Cardiac muscle cell (in vitro differentiated cells and primary cell): ENCODE measurements around the gene PLA2G12B. TPM values are rescaled to one million over a fixed set of nuclear protein-coding genes. Genes with fewer than 3 reads are reported as not detected.
"Not testable (repeated sequence)": the region's sequence is repeated elsewhere in the genome, so short reads cannot be mapped to it uniquely, and the experiment has no call there.

ENCODE experiments used
- DNase-seq, 2 donors: peaks; one replicate each; pipeline versions ENCODE4 v3.0.0 to v3.0.0-alpha.2; 2010 to 2017; ENCODE audit warnings: low read depth in 1 of 2, low spot score in 1 of 2
- H3K27ac ChIP-seq: fragments of 200-600 bp; sonication (generic); 2 replicates; pipeline ENCODE4 v1.5.1; 2016
- H3K27me3 ChIP-seq: fragments of 200-600 bp; sonication (generic); 2 replicates; pipeline ENCODE4 v1.6.0; 2016; ENCODE audit warnings: control low read depth
- H3K36me3 ChIP-seq: fragments of 200-600 bp; sonication (generic); 2 replicates; pipeline ENCODE4 v1.5.1; 2016; ENCODE audit warnings: control low read depth
- H3K4me1 ChIP-seq: fragments of 200-600 bp; sonication (generic); 2 replicates; pipeline ENCODE4 v1.8.1; 2017; ENCODE audit warnings: low read depth, mild to moderate bottlenecking, mixed run types
- H3K4me3 ChIP-seq: fragments of 200-600 bp; sonication (generic); 2 replicates; pipeline ENCODE4 v1.5.1; 2016; ENCODE audit warnings: mild to moderate bottlenecking
- H3K9me3 ChIP-seq: fragments of 200-600 bp; sonication (generic); 2 replicates; pipeline ENCODE4 v1.5.1; 2017; ENCODE audit warnings: low read depth, mild to moderate bottlenecking, control low read depth
- CTCF ChIP-seq: IDR thresholded peaks from 2 replicates; pipeline ENCODE4 v1.5.1; 2012; ENCODE audit warnings: low read depth, mild to moderate bottlenecking, low read length
- polyA plus RNA-seq: library from polyadenylated mRNA; unstranded; fragments of >200 nt; fragmentation: Nextera tagmentation; extraction: Ambion mirVana; gene quantifications from 2 replicates; pipeline ENCODE4 v1.2.1, GENCODE V29; 2016
- total RNA-seq: library from RNA; depleted of rRNA; stranded (reverse); fragments of >200 nt; gene quantifications from 2 replicates; pipeline ENCODE4 v1.2.3, GENCODE V29; 2016

Gene PLA2G12B
- total and polyA plus RNA-seq, 2 experiments from 2014 or later = not detected

- Histone ChIP-seq H3K27ac (no peak overlapping the region), H3K4me3 (no peak overlapping the region), H3K27me3 (no peaks in the 10 kb centered on the region), H3K4me1 (no peaks in the 10 kb centered on the region), H3K9me3 (no peaks in the 10 kb centered on the region), H3K36me3 (no peaks in the 10 kb centered on the region)
- TF ChIP-seq CTCF = no peak
- no peak for DNase-seq
These were observed 36.3 kb downstream of the PLA2G12B start for GRCh38 chr10:72918352-72918751.

- not testable (repeated sequence) for H3K4me1 ChIP-seq, H3K36me3 ChIP-seq, H3K4me3 ChIP-seq, H3K27me3 ChIP-seq, H3K9me3 ChIP-seq, DNase-seq, H3K27ac ChIP-seq
These were observed 36.7 kb downstream of the PLA2G12B start for GRCh38 chr10:72917803-72918332.

GRCh38 chr10:72917201-72917600 lies 37.4 kb downstream of the PLA2G12B start:
- H3K27me3 ChIP-seq, H3K27ac ChIP-seq, H3K4me3 ChIP-seq, H3K9me3 ChIP-seq, H3K36me3 ChIP-seq, H3K4me1 ChIP-seq: not testable (repeated sequence)
- DNase-seq = peak in 1 of 2 donors; percentile 9

GRCh38 chr10:72913287-72913686 lies 41.3 kb downstream of the PLA2G12B start:
- H3K9me3 ChIP-seq = no peaks in the 10 kb centered on the region
- H3K36me3 ChIP-seq = no peaks in the 10 kb centered on the region
- no peak overlapping the region for H3K27ac ChIP-seq
- no peak overlapping the region for H3K4me3 ChIP-seq
- no peaks in the 10 kb centered on the region for H3K27me3 ChIP-seq
- no peak for DNase-seq
- H3K4me1 ChIP-seq = no peaks in the 10 kb centered on the region
- TF ChIP-seq CTCF = no peak

GRCh38 chr10:72912736-72913135 lies 41.9 kb downstream of the PLA2G12B start:
- H3K4me1 ChIP-seq = no peaks in the 10 kb centered on the region
- H3K9me3 ChIP-seq = no peaks in the 10 kb centered on the region
- no peaks in the 10 kb centered on the region for H3K27me3 ChIP-seq
- H3K27ac ChIP-seq = no peak overlapping the region
- no peaks in the 10 kb centered on the region for H3K36me3 ChIP-seq
- TF ChIP-seq CTCF = no peak
- DNase-seq = no peak
- H3K4me3 ChIP-seq = no peak overlapping the region

- Histone ChIP-seq H3K4me1 (no peaks in the 10 kb centered on the region), H3K4me3 (no peak overlapping the region), H3K27ac (no peak overlapping the region), H3K9me3 (no peaks in the 10 kb centered on the region), H3K27me3 (no peaks in the 10 kb centered on the region), H3K36me3 (no peaks in the 10 kb centered on the region)
- DNase-seq = no peak
- no peak for TF ChIP-seq CTCF
These were observed 42.8 kb downstream of the PLA2G12B start for GRCh38 chr10:72911758-72912157.

GRCh38 chr10:72910705-72911104 lies 43.9 kb downstream of the PLA2G12B start:
- Histone ChIP-seq H3K36me3 (no peaks in the 10 kb centered on the region), H3K27ac (no peak overlapping the region), H3K4me3 (no peak overlapping the region), H3K27me3 (no peaks in the 10 kb centered on the region), H3K9me3 (no peaks in the 10 kb centered on the region), H3K4me1 (peaks cover 5% of the 10 kb centered on the region)
- TF ChIP-seq CTCF = no peak
- no peak for DNase-seq
